SK-N-SH (cell line): ENCODE measurements around the gene LIPA. TPM values are rescaled to one million over a fixed set of nuclear protein-coding genes. Genes with fewer than 3 reads are reported as not detected.

Source experiments
- CTCF ChIA-PET: fragments of 300-600, 350-600 bp; formaldehyde crosslinking; extraction: SDS; loops from one replicate; lab custom pipeline; 2021; lab: Yijun Ruan, JAX
- POLR2A ChIA-PET: fragments of 350-600 bp; sonication (Branson Sonifier 250); formaldehyde crosslinking; extraction: SDS; loops from one replicate; lab custom pipeline; 2020; ENCODE audit warnings: antibody characterized with exemption, inconsistent platforms; lab: Yijun Ruan, JAX
- DNase-seq: peaks from one replicate; pipeline ENCODE4 v3.0.0; 2012
- H2AFZ ChIP-seq: fragments of 200-600 bp; sonication (generic); 2 replicates; pipeline ENCODE4 v1.8.1; 2016; ENCODE audit warnings: antibody characterized with exemption, mild to moderate bottlenecking, low read depth
- H3F3A ChIP-seq: fragments of 200-600 bp; sonication (generic); replicated peaks from 2 replicates; pipeline ENCODE3; 2016; ENCODE audit warnings: antibody characterized with exemption, mild to moderate bottlenecking; ENCODE audit not compliant: insufficient read depth
- H3K27ac ChIP-seq, 2 experiments: fragments of 200-500 bp in 1 of 2; fragments of 200-600 bp in 1 of 2; sonication (Bioruptor generic) in 1 of 2; sonication (generic), shearing (Covaris generic) in 1 of 2; 2 replicates each; pipeline versions ENCODE4 v1.5.1 to v1.6.1; 2014 to 2016; ENCODE audit warnings: low read depth in 2 of 2, inconsistent platforms in 1 of 2, low read length in 1 of 2, mild to moderate bottlenecking in 1 of 2, mixed read lengths in 1 of 2
- H3K27me3 ChIP-seq: fragments of 200-600 bp; sonication (generic), shearing (Covaris generic); 2 replicates; pipeline ENCODE4 v1.6.1; 2016; ENCODE audit warnings: mixed run types; ENCODE audit not compliant: insufficient read depth
- H3K36me3 ChIP-seq, 2 experiments: fragments of 200-500 bp in 1 of 2; fragments of 200-600 bp in 1 of 2; sonication (Bioruptor generic) in 1 of 2; sonication (generic) in 1 of 2; replicated peaks in 1 of 2; 2 replicates each; pipeline versions ENCODE3 to v1.5.1; 2014 to 2016; ENCODE audit warnings: low read length in 1 of 2, mild to moderate bottlenecking in 1 of 2; ENCODE audit not compliant: insufficient read depth in 2 of 2, control insufficient read depth in 1 of 2
- H3K4me1 ChIP-seq, 2 experiments: fragments of 200-500 bp in 1 of 2; fragments of 200-600 bp in 1 of 2; sonication (Bioruptor generic) in 1 of 2; sonication (generic), shearing (Covaris generic) in 1 of 2; 2 replicates each; pipeline versions ENCODE4 v1.5.1 to v1.6.1; 2014 to 2016; ENCODE audit warnings: low read depth in 1 of 2, low read length in 1 of 2, mixed run types in 1 of 2; ENCODE audit not compliant: insufficient read depth in 2 of 2, control insufficient read depth in 1 of 2
- H3K4me2 ChIP-seq: fragments of 200-600 bp; sonication (generic), shearing (Covaris generic); 2 replicates; pipeline ENCODE4 v1.6.1; 2017; ENCODE audit warnings: mixed run types
- H3K4me3 ChIP-seq, 2 experiments: fragments of 200-500 bp in 1 of 2; fragments of 200-600 bp in 1 of 2; sonication (Bioruptor generic) in 1 of 2; sonication (generic), shearing (Covaris generic) in 1 of 2; 2 replicates each; pipeline versions ENCODE4 v1.5.1 to v1.8.1; 2014 to 2016; ENCODE audit warnings: low read depth in 2 of 2, inconsistent platforms in 1 of 2, low read length in 1 of 2, mild to moderate bottlenecking in 1 of 2, mixed read lengths in 1 of 2, moderate library complexity in 1 of 2
- H3K79me2 ChIP-seq: fragments of 200-600 bp; sonication (generic); 2 replicates; pipeline ENCODE4 v1.8.1; 2017; ENCODE audit warnings: mild to moderate bottlenecking; ENCODE audit not compliant: insufficient read depth
- H3K9ac ChIP-seq: fragments of 200-600 bp; sonication (generic); 2 replicates; pipeline ENCODE4 v1.6.1; 2017; ENCODE audit warnings: mixed run types
- H3K9me2 ChIP-seq: fragments of 200-600 bp; sonication (generic); 2 replicates; pipeline ENCODE4 v1.6.1; 2017; ENCODE audit warnings: mixed run types
- H3K9me3 ChIP-seq: fragments of 200-600 bp; sonication (generic); 2 replicates; pipeline ENCODE4 v1.6.1; 2017; ENCODE audit warnings: mixed run types, mild to moderate bottlenecking, moderate library complexity
- H4K20me1 ChIP-seq: fragments of 200-600 bp; sonication (generic); 2 replicates; pipeline ENCODE4 v1.6.1; 2017; ENCODE audit warnings: mild to moderate bottlenecking, mixed run types; ENCODE audit not compliant: insufficient read depth
- EZH2phosphoT487 ChIP-seq: fragments of 200-600 bp; sonication (generic); IDR thresholded peaks from 2 replicates; pipeline ENCODE4 v1.6.1; 2017; ENCODE audit warnings: low read depth, mixed run types, mild to moderate bottlenecking, antibody characterized with exemption, moderate library complexity, borderline replicate concordance
- FOXJ3 ChIP-seq: sonication (generic); formaldehyde crosslinking; IDR thresholded peaks from 2 replicates; pipeline ENCODE4 v1.5.1; 2020; ENCODE audit warnings: mild to moderate bottlenecking, missing genetic modification reagents
- FOXM1 ChIP-seq: IDR thresholded peaks from 2 replicates; pipeline ENCODE4 v1.4.0; 2012; ENCODE audit warnings: low read depth, mild to moderate bottlenecking
- GABPA ChIP-seq: IDR thresholded peaks from 2 replicates; pipeline ENCODE4 v1.4.0; 2012; ENCODE audit warnings: low read depth, mild to moderate bottlenecking
- GATA2 ChIP-seq: sonication (generic); formaldehyde crosslinking; IDR thresholded peaks from 2 replicates; pipeline ENCODE4 v1.5.0; 2020; ENCODE audit warnings: mild to moderate bottlenecking, missing genetic modification reagents
- MEF2A ChIP-seq: IDR thresholded peaks from 2 replicates; pipeline ENCODE4 v1.4.0; 2012; ENCODE audit warnings: low read depth, borderline replicate concordance
- NRF1 ChIP-seq: IDR thresholded peaks from 2 replicates; pipeline ENCODE4 v1.6.1; 2012; ENCODE audit warnings: low read depth, mild to moderate bottlenecking, low read length
- RAD21 ChIP-seq: IDR thresholded peaks from 2 replicates; pipeline ENCODE4 v1.6.1; 2012; ENCODE audit warnings: mild to moderate bottlenecking, low read length
- RFX5 ChIP-seq: IDR thresholded peaks from 2 replicates; pipeline ENCODE4 v1.6.1; 2012; ENCODE audit warnings: mild to moderate bottlenecking, improper control_type of control experiment, low read length
- TCF12 ChIP-seq: IDR thresholded peaks from 2 replicates; pipeline ENCODE4 v1.4.0; 2012
- TEAD4 ChIP-seq: IDR thresholded peaks from 2 replicates; pipeline ENCODE4 v1.4.0; 2012; ENCODE audit warnings: mild to moderate bottlenecking, borderline replicate concordance; ENCODE audit not compliant: insufficient read depth
- YY1 ChIP-seq: IDR thresholded peaks from 2 replicates; pipeline ENCODE4 v1.4.0; 2012; ENCODE audit warnings: low read depth, mild to moderate bottlenecking
- polyA plus RNA-seq, 3 experiments: library from polyadenylated mRNA; depleted of rRNA; stranded (reverse); fragments of >200 nt; gene quantifications; 2 replicates each; pipeline ENCODE4 v1.2.3, GENCODE V29; 2012
- TF ChIP-seq, protein P1 (sequence below): IDR thresholded peaks from 2 replicates; pipeline ENCODE4 v1.4.0; 2012; ENCODE audit warnings: low read depth
- TF ChIP-seq, protein P2 (sequence below): fragments of 200-600 bp; sonication (generic); IDR thresholded peaks from 2 replicates; pipeline ENCODE4 v1.6.1; 2017; ENCODE audit warnings: antibody characterized with exemption, mild to moderate bottlenecking, moderate library complexity
- TF ChIP-seq, protein P3 (sequence below): IDR thresholded peaks from 2 replicates; pipeline ENCODE4 v1.6.1; 2012; ENCODE audit warnings: mild to moderate bottlenecking, low read depth, low read length, moderate library complexity
- TF ChIP-seq, protein P4 (sequence below): IDR thresholded peaks from 2 replicates; pipeline ENCODE4; 2012
- TF ChIP-seq, protein P5 (sequence below): fragments of 150-350 bp; IDR thresholded peaks from 2 replicates; pipeline ENCODE4 v1.6.1; 2017; ENCODE audit warnings: antibody characterized with exemption, low read length, low read depth, borderline replicate concordance

The LIPA gene
- polyA plus RNA-seq, 1 of the 3 experiments (the other 2 are of a cell fraction) = 43.2 TPM

DNA sequence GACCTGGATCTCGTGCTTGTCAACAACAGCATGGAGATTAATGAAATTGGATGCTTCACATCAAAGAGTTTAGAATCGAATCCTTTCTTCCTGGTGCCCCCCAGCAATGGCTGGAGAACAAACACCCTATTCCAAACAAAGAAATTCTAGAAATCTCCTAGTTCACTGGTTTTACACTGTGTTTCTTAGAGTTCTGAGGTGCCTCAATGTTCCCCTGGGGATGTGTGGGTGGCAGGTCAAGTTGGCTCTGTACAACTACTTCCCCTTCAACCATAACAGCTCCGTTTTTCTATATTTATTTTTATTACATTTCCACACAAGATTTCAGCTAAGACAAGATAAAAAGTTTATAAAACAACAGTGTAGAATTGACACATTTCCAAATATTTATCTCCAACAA is 66.9 kb downstream of the LIPA start (continued):
- TF ChIP-seq FOXM1 (no peak), YY1 (no peak), FOXJ3 (CRISPR knock-in tag) (no peak)
- TF ChIP-seq, protein P1, sequence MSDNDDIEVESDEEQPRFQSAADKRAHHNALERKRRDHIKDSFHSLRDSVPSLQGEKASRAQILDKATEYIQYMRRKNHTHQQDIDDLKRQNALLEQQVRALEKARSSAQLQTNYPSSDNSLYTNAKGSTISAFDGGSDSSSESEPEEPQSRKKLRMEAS = no peak

DNA sequence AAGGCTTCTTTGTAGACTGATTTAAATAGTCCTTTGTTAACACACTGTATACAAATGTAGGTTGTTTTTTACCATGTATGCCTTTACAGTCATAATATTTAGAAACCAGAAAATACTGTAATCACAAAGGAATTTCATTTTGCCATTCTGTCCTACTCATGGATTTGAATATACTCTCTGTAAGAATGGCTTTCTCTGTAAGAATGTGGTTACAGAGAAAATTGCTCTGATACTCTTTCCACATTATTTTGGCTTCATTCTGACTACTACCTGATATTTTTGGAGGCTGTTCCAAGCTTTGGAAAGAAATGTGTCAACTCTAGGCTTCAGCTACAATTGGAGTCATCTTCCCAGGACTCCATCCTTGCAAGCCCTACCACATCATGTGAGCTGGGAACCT is 68.0 kb downstream of the LIPA start:
- CTCF ChIA-PET = no interaction called here

More for the DNA sequence above, 68.0 kb downstream of the LIPA start:
- Histone ChIP-seq H2AFZ (no peak overlapping the region), H3K9me2 (no peaks in the 10 kb centered on the region), H3K4me2 (no peak overlapping the region), H3K4me1 (no peaks in the 10 kb centered on the region), H3K4me3 (no peak overlapping the region), H3K27ac (no peak overlapping the region), H3K9me3 (no peaks in the 10 kb centered on the region), H3K27me3 (no peaks in the 10 kb centered on the region), H3K36me3 (no peaks in the 10 kb centered on the region), H3K79me2 (no peaks in the 10 kb centered on the region), H4K20me1 (no peaks in the 10 kb centered on the region), H3F3A (no peaks in the 10 kb centered on the region), H3K9ac (no peak overlapping the region)
- POLR2A ChIA-PET = no interaction called here
- DNase-seq = no peak
- TF ChIP-seq RFX5 = no peak
- TF ChIP-seq RAD21 = no peak
- TF ChIP-seq, protein P2, sequence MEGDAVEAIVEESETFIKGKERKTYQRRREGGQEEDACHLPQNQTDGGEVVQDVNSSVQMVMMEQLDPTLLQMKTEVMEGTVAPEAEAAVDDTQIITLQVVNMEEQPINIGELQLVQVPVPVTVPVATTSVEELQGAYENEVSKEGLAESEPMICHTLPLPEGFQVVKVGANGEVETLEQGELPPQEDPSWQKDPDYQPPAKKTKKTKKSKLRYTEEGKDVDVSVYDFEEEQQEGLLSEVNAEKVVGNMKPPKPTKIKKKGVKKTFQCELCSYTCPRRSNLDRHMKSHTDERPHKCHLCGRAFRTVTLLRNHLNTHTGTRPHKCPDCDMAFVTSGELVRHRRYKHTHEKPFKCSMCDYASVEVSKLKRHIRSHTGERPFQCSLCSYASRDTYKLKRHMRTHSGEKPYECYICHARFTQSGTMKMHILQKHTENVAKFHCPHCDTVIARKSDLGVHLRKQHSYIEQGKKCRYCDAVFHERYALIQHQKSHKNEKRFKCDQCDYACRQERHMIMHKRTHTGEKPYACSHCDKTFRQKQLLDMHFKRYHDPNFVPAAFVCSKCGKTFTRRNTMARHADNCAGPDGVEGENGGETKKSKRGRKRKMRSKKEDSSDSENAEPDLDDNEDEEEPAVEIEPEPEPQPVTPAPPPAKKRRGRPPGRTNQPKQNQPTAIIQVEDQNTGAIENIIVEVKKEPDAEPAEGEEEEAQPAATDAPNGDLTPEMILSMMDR = no peak
- TF ChIP-seq, protein P3, sequence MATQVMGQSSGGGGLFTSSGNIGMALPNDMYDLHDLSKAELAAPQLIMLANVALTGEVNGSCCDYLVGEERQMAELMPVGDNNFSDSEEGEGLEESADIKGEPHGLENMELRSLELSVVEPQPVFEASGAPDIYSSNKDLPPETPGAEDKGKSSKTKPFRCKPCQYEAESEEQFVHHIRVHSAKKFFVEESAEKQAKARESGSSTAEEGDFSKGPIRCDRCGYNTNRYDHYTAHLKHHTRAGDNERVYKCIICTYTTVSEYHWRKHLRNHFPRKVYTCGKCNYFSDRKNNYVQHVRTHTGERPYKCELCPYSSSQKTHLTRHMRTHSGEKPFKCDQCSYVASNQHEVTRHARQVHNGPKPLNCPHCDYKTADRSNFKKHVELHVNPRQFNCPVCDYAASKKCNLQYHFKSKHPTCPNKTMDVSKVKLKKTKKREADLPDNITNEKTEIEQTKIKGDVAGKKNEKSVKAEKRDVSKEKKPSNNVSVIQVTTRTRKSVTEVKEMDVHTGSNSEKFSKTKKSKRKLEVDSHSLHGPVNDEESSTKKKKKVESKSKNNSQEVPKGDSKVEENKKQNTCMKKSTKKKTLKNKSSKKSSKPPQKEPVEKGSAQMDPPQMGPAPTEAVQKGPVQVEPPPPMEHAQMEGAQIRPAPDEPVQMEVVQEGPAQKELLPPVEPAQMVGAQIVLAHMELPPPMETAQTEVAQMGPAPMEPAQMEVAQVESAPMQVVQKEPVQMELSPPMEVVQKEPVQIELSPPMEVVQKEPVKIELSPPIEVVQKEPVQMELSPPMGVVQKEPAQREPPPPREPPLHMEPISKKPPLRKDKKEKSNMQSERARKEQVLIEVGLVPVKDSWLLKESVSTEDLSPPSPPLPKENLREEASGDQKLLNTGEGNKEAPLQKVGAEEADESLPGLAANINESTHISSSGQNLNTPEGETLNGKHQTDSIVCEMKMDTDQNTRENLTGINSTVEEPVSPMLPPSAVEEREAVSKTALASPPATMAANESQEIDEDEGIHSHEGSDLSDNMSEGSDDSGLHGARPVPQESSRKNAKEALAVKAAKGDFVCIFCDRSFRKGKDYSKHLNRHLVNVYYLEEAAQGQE = no peak
- TF ChIP-seq TEAD4 = no peak
- no peak for TF ChIP-seq MEF2A
- no peak for TF ChIP-seq GABPA
- no peak for TF ChIP-seq GATA2
- no peak for TF ChIP-seq NRF1
- TF ChIP-seq, protein P1 = no peak
- TF ChIP-seq TCF12 = no peak
- no peak for TF ChIP-seq EZH2phosphoT487
- TF ChIP-seq, protein P4, sequence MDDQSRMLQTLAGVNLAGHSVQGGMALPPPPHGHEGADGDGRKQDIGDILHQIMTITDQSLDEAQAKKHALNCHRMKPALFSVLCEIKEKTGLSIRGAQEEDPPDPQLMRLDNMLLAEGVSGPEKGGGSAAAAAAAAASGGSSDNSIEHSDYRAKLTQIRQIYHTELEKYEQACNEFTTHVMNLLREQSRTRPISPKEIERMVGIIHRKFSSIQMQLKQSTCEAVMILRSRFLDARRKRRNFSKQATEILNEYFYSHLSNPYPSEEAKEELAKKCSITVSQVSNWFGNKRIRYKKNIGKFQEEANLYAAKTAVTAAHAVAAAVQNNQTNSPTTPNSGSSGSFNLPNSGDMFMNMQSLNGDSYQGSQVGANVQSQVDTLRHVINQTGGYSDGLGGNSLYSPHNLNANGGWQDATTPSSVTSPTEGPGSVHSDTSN = no peak
- TF ChIP-seq, protein P5, sequence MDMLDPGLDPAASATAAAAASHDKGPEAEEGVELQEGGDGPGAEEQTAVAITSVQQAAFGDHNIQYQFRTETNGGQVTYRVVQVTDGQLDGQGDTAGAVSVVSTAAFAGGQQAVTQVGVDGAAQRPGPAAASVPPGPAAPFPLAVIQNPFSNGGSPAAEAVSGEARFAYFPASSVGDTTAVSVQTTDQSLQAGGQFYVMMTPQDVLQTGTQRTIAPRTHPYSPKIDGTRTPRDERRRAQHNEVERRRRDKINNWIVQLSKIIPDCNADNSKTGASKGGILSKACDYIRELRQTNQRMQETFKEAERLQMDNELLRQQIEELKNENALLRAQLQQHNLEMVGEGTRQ = no peak
